ENCODE measurements around the gene MGLL. TPM values are rescaled to one million over a fixed set of nuclear protein-coding genes. Genes with fewer than 3 reads are reported as not detected.

MGLL gene
- total RNA-seq, 1 experiment from 2014 or later: 2.1 TPM

- Histone ChIP-seq H3K36me3 (ENCODE audit: control insufficient read depth, insufficient read depth, low read length) (no peaks in the 10 kb centered on the region), H3K27ac (ENCODE audit: low read length) (no peak overlapping the region), H3K9me3 (ENCODE audit: control insufficient read depth, insufficient read depth, low read depth, low read length) (no peaks in the 10 kb centered on the region), H3K4me1 (ENCODE audit: control insufficient read depth, insufficient read depth, low read length) (no peaks in the 10 kb centered on the region), H3K27me3 (ENCODE audit: control insufficient read depth, insufficient read depth, low read length) (no peaks in the 10 kb centered on the region), H3K4me3 (ENCODE audit: low read depth in 2 of 2, low read length in 2 of 2) (no peak overlapping the region)
- no peak for ATAC-seq
- no TSS peak for BruUV-seq (replicated peaks)
- TF ChIP-seq SIN3A (IDR thresholded peaks at IDR 0.05; ENCODE audit: borderline replicate concordance, insufficient read depth, low read depth, low read length): no peak
- no peak for TF ChIP-seq REST (IDR thresholded peaks at IDR 0.05; ENCODE audit: insufficient read depth in 1 of 2, low read depth in 2 of 2, low read length in 1 of 2)
- DNase-seq (ENCODE audit: low read depth, low spot score): no peak
- ChIA-PET POLR2A (no interaction called here), CTCF (no interaction called here)
- intact Hi-C loops (cut with micrococcal nuclease; ENCODE audit: unreplicated experiment): no loop called here
- in situ Hi-C loops (cut with HindIII; ENCODE audit: low pct_unique_long_range_greater_than_20kb, low sequenced_read_pairs): no loop called here
These were observed 38.6 kb downstream of the MGLL start for GRCh38 chr3:127783642-127784160.

- H3K36me3 ChIP-seq (ENCODE audit: control insufficient read depth, insufficient read depth, low read length): no peaks in the 10 kb centered on the region
- ATAC-seq (no peak), DNase-seq (ENCODE audit: low read depth, low spot score) (no peak)
- in situ Hi-C loops (cut with HindIII; ENCODE audit: low pct_unique_long_range_greater_than_20kb, low sequenced_read_pairs): no loop called here
- H3K9me3 ChIP-seq (ENCODE audit: control insufficient read depth, insufficient read depth, low read depth, low read length): no peaks in the 10 kb centered on the region
- H3K27ac ChIP-seq (ENCODE audit: low read length): no peak overlapping the region
- H3K27me3 ChIP-seq (ENCODE audit: control insufficient read depth, insufficient read depth, low read length): no peaks in the 10 kb centered on the region
- TF ChIP-seq, protein P1, sequence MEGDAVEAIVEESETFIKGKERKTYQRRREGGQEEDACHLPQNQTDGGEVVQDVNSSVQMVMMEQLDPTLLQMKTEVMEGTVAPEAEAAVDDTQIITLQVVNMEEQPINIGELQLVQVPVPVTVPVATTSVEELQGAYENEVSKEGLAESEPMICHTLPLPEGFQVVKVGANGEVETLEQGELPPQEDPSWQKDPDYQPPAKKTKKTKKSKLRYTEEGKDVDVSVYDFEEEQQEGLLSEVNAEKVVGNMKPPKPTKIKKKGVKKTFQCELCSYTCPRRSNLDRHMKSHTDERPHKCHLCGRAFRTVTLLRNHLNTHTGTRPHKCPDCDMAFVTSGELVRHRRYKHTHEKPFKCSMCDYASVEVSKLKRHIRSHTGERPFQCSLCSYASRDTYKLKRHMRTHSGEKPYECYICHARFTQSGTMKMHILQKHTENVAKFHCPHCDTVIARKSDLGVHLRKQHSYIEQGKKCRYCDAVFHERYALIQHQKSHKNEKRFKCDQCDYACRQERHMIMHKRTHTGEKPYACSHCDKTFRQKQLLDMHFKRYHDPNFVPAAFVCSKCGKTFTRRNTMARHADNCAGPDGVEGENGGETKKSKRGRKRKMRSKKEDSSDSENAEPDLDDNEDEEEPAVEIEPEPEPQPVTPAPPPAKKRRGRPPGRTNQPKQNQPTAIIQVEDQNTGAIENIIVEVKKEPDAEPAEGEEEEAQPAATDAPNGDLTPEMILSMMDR (IDR thresholded peaks at IDR 0.05): no peak
- no peak for TF ChIP-seq POLR2AphosphoS5 (IDR thresholded peaks at IDR 0.05; ENCODE audit: low read depth, low read length)
- TF ChIP-seq REST (IDR thresholded peaks at IDR 0.05; ENCODE audit: insufficient read depth in 1 of 2, low read depth in 2 of 2, low read length in 1 of 2): no peak
- TF ChIP-seq TCF7L2 (IDR thresholded peaks at IDR 0.05; ENCODE audit: low read depth, low read length): no peak
- no peak for TF ChIP-seq SIN3A (IDR thresholded peaks at IDR 0.05; ENCODE audit: borderline replicate concordance, insufficient read depth, low read depth, low read length)
- ChIA-PET CTCF (interaction anchor here (0.6 to 1.1 kb wide), 2 partner anchors 201 to 208 kb away, joined by 3 read pairs; no protein-coding TSS in a partner anchor), POLR2A (no interaction called here)
- no TSS peak for BruUV-seq (replicated peaks)
- H3K4me3 ChIP-seq (ENCODE audit: low read depth in 2 of 2, low read length in 2 of 2): no peak overlapping the region
- intact Hi-C loops (cut with micrococcal nuclease; ENCODE audit: unreplicated experiment): no loop called here
- H3K4me1 ChIP-seq (ENCODE audit: control insufficient read depth, insufficient read depth, low read length): no peaks in the 10 kb centered on the region
These were observed 39.1 kb downstream of the MGLL start for GRCh38 chr3:127783166-127783565.
